A549 (cell line): Measurements from ENCODE around the gene MAP3K14.

Source experiments
- CBX8 ChIP-seq: fragments of 200-600 bp; sonication (generic); IDR thresholded peaks from 2 replicates; pipeline ENCODE4 v1.6.1; 2016
- CHD2 ChIP-seq: fragments of 150-350 bp; IDR thresholded peaks from 2 replicates; pipeline ENCODE4 v1.6.1; 2014; ENCODE audit warnings: low read length; ENCODE audit not compliant: partially characterized antibody
- CHD4 ChIP-seq: fragments of 200-600 bp; sonication (generic); IDR thresholded peaks from 2 replicates; pipeline ENCODE4 v1.6.1; 2016; ENCODE audit warnings: antibody characterized with exemption, mild to moderate bottlenecking, borderline replicate concordance
- KDM1A ChIP-seq: fragments of 200-600 bp; sonication (generic); IDR thresholded peaks from 2 replicates; pipeline ENCODE4 v1.6.1; 2016; ENCODE audit warnings: low read depth, mild to moderate bottlenecking
- NR3C1 ChIP-seq: fragments of >200 bp; sonication (Bioruptor Twin); formaldehyde crosslinking; IDR thresholded peaks from 3 replicates; pipeline ENCODE4 v1.6.1; 2017
- POLR2A ChIP-seq: IDR thresholded peaks from 2 replicates; pipeline ENCODE4 v1.6.1; 2012; ENCODE audit warnings: mild to moderate bottlenecking, low read length
- RAD21 ChIP-seq, 2 experiments: fragments of >200 bp in 1 of 2; sonication (Bioruptor Twin) in 1 of 2; formaldehyde crosslinking in 1 of 2; IDR thresholded peaks in 1 of 2; conservative IDR thresholded peaks in 1 of 2; 2 replicates in 1 of 2; 3 replicates in 1 of 2; pipeline ENCODE4 v1.6.1; 2012 to 2018; ENCODE audit warnings: inconsistent platforms in 1 of 2
- RFX5 ChIP-seq: fragments of 450-650 bp; IDR thresholded peaks from 2 replicates; pipeline ENCODE4 v1.7.1; 2014; ENCODE audit warnings: antibody characterized with exemption, mild to moderate bottlenecking, moderate library complexity
- TFCP2L1 ChIP-seq: fragments of 250-450 bp; sonication (Bioruptor Pico); IDR thresholded peaks from 2 replicates; pipeline ENCODE4 v1.5.0; 2021; ENCODE audit warnings: mild to moderate bottlenecking
- TF ChIP-seq, protein P1 (sequence below): fragments of >200 bp; sonication (Bioruptor Twin); formaldehyde crosslinking; IDR thresholded peaks from 3 replicates; pipeline ENCODE4 v1.5.1; 2016
- TF ChIP-seq, protein P2 (sequence below): fragments of 200-600 bp; sonication (generic); IDR thresholded peaks from 2 replicates; pipeline ENCODE4 v1.6.1; 2016; ENCODE audit warnings: antibody characterized with exemption, mild to moderate bottlenecking, moderate library complexity
- TF ChIP-seq, protein P3 (sequence below): fragments of 250-450 bp; sonication (Bioruptor Pico); IDR thresholded peaks from 2 replicates; pipeline ENCODE4 v1.5.0; 2021; ENCODE audit warnings: mild to moderate bottlenecking, moderate library complexity, borderline replicate concordance
- TF ChIP-seq, protein P4 (sequence below): fragments of 450-650 bp; IDR thresholded peaks from 2 replicates; pipeline ENCODE4 v1.6.1; 2014; ENCODE audit warnings: antibody characterized with exemption

DNA sequence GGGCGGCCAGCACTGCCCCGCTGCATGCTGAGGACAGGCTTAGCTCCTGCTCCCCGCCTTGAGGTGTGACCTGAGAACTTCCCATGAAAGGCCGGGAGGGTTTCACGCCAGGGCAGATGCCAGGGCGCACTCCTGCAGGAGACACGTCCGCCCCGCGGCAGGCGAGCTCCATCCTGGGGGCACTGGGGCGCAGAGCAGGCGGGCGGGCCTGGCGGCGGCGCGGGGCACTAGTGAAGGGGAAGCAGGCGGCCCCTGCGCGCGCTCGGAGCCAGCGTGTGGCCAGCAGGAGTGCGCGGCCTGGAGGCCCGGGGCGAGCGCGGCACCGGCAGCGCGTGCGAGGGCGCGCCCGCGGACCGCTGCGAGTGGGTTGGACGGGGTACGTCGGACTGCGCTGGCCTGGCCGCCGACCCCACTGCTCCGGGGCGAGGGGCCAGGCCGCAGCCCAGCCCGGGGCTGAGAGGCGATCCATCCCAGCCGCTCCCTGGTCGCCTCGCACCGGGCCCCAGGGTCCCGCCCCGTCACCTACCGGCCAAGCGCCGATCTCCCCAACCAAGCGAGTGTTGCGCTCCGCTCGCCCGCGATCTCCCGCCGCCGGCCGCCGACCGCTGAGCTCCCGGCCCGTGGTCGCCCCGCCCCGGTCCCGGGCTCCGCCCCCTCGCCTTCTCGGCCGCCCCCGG is at the start of gene MAP3K14:
- TF ChIP-seq RAD21 (conservative IDR thresholded peaks at IDR 0.05 in 1 of 2, IDR thresholded peaks at IDR 0.05 in 1 of 2) = peak; percentile 7 to 9; a peak in 2 of 5 replicates
- TF ChIP-seq TFCP2L1 (CRISPR knock-in tag) = no peak
- TF ChIP-seq, protein P1, sequence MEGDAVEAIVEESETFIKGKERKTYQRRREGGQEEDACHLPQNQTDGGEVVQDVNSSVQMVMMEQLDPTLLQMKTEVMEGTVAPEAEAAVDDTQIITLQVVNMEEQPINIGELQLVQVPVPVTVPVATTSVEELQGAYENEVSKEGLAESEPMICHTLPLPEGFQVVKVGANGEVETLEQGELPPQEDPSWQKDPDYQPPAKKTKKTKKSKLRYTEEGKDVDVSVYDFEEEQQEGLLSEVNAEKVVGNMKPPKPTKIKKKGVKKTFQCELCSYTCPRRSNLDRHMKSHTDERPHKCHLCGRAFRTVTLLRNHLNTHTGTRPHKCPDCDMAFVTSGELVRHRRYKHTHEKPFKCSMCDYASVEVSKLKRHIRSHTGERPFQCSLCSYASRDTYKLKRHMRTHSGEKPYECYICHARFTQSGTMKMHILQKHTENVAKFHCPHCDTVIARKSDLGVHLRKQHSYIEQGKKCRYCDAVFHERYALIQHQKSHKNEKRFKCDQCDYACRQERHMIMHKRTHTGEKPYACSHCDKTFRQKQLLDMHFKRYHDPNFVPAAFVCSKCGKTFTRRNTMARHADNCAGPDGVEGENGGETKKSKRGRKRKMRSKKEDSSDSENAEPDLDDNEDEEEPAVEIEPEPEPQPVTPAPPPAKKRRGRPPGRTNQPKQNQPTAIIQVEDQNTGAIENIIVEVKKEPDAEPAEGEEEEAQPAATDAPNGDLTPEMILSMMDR = peak; percentile 20; the same call in 1 of the 3 replicates
- no peak for TF ChIP-seq NR3C1
- TF ChIP-seq, protein P2, sequence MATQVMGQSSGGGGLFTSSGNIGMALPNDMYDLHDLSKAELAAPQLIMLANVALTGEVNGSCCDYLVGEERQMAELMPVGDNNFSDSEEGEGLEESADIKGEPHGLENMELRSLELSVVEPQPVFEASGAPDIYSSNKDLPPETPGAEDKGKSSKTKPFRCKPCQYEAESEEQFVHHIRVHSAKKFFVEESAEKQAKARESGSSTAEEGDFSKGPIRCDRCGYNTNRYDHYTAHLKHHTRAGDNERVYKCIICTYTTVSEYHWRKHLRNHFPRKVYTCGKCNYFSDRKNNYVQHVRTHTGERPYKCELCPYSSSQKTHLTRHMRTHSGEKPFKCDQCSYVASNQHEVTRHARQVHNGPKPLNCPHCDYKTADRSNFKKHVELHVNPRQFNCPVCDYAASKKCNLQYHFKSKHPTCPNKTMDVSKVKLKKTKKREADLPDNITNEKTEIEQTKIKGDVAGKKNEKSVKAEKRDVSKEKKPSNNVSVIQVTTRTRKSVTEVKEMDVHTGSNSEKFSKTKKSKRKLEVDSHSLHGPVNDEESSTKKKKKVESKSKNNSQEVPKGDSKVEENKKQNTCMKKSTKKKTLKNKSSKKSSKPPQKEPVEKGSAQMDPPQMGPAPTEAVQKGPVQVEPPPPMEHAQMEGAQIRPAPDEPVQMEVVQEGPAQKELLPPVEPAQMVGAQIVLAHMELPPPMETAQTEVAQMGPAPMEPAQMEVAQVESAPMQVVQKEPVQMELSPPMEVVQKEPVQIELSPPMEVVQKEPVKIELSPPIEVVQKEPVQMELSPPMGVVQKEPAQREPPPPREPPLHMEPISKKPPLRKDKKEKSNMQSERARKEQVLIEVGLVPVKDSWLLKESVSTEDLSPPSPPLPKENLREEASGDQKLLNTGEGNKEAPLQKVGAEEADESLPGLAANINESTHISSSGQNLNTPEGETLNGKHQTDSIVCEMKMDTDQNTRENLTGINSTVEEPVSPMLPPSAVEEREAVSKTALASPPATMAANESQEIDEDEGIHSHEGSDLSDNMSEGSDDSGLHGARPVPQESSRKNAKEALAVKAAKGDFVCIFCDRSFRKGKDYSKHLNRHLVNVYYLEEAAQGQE = 0 out of 2 replicates have a peak, but pooled peaks have one; percentile 16
- no peak for TF ChIP-seq CBX8
- TF ChIP-seq, protein P3, sequence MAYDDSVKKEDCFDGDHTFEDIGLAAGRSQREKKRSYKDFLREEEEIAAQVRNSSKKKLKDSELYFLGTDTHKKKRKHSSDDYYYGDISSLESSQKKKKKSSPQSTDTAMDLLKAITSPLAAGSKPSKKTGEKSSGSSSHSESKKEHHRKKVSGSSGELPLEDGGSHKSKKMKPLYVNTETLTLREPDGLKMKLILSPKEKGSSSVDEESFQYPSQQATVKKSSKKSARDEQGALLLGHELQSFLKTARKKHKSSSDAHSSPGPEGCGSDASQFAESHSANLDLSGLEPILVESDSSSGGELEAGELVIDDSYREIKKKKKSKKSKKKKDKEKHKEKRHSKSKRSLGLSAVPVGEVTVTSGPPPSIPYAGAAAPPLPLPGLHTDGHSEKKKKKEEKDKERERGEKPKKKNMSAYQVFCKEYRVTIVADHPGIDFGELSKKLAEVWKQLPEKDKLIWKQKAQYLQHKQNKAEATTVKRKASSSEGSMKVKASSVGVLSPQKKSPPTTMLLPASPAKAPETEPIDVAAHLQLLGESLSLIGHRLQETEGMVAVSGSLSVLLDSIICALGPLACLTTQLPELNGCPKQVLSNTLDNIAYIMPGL (CRISPR knock-in tag) = no peak
- TF ChIP-seq, protein P4, sequence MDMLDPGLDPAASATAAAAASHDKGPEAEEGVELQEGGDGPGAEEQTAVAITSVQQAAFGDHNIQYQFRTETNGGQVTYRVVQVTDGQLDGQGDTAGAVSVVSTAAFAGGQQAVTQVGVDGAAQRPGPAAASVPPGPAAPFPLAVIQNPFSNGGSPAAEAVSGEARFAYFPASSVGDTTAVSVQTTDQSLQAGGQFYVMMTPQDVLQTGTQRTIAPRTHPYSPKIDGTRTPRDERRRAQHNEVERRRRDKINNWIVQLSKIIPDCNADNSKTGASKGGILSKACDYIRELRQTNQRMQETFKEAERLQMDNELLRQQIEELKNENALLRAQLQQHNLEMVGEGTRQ = no peak
- no peak for TF ChIP-seq CHD4
- TF ChIP-seq RFX5 = no peak
- no peak for TF ChIP-seq KDM1A
- TF ChIP-seq POLR2A = peak; percentile 94
- TF ChIP-seq CHD2 = no peak
